Stimulated activated CD4-positive, alpha-beta T cell treated with anti-CD3 and anti-CD28 coated beads, Interleukin-15, amount 100 ng/mL, for 24 hours (primary cell): ENCODE data around the gene KCNH2.
A peak's percentile ranks its signal among the peaks of the same experiment; 100 is the strongest.
"Not testable (repeated sequence)": the region's sequence is repeated elsewhere in the genome, so short reads cannot be mapped to it uniquely, and the experiment has no call there.

Experiments used
- DNase-seq: peaks from one replicate; pipeline ENCODE4 v3.0.0-alpha.2; 2020

The KCNH2 gene, protein sequence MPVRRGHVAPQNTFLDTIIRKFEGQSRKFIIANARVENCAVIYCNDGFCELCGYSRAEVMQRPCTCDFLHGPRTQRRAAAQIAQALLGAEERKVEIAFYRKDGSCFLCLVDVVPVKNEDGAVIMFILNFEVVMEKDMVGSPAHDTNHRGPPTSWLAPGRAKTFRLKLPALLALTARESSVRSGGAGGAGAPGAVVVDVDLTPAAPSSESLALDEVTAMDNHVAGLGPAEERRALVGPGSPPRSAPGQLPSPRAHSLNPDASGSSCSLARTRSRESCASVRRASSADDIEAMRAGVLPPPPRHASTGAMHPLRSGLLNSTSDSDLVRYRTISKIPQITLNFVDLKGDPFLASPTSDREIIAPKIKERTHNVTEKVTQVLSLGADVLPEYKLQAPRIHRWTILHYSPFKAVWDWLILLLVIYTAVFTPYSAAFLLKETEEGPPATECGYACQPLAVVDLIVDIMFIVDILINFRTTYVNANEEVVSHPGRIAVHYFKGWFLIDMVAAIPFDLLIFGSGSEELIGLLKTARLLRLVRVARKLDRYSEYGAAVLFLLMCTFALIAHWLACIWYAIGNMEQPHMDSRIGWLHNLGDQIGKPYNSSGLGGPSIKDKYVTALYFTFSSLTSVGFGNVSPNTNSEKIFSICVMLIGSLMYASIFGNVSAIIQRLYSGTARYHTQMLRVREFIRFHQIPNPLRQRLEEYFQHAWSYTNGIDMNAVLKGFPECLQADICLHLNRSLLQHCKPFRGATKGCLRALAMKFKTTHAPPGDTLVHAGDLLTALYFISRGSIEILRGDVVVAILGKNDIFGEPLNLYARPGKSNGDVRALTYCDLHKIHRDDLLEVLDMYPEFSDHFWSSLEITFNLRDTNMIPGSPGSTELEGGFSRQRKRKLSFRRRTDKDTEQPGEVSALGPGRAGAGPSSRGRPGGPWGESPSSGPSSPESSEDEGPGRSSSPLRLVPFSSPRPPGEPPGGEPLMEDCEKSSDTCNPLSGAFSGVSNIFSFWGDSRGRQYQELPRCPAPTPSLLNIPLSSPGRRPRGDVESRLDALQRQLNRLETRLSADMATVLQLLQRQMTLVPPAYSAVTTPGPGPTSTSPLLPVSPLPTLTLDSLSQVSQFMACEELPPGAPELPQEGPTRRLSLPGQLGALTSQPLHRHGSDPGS

GRCh38 chr7:150978126-150978789 lies at the start of gene KCNH2:
Gene KCNH2 (minus strand): TSS chr7:150978321. CDS start chr7:150977913, 408 bp downstream.
- peak; percentile 55 for DNase-seq

DNA sequence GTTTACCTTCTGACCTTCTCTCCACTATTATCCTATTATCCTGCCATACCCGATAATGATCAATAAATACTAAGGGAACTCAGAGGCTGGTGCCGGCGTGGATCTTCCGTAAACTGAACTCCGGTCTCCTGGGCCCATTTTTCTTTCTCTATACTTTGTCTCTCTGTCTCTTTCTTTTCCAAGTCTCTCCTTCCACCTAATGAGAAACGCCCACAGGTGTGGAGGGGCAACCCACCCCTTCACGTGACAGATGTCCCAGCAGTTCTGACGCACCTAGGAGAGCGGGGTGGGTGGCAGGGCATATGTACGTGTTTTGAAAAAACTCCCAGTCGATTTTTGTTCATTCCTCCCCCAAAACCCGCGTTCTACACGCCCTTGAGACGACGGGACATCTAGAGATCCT lies 49.6 kb upstream of the KCNH2 start:
- DNase-seq, result not testable (repeated sequence)

DNA sequence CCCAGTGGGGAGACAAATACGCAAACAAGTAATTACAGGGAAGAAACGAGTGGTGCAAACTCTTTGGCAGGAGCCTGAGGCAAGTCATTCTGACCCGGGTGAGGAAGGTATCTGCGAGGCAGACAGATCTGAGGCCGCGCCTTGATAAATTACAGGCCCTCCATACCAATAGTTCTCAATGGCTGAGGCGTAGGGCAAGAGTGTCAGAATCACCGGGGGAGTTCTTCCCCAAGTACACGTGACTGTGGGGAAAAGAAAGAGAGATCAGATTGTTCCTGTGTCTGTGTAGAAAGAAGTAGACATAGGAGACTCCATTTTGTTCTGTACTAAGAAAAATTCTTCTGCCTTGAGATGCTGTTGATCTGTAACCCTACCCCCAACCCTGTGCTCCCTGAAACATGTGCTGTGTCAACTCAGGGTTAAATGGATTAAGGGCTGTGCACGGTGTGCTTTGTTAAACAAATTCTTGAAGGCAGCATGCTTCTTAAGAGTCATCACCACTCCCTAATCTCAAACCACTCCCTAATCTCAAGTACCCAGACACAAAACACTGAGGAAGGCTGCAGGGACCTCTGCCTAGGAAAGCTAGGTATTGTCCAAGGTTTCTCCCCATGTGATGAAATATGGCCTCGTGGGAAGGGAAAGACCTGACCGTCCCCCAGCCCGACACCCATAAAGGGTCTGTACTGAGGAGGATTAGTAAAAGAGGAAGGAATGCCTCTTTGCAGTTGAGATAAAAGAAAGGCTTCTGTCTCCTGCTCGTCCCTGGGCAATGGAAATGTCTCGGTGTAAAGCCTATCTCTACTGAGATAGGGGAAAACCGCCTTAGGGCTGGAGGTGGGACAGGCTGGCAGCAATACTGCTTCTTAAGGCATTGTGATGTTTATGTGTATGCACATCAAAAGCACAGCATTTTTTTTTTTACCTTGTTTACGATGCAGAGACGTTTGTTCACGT lies 48.9 kb upstream of the KCNH2 start:
- DNase-seq, result not testable (repeated sequence)

GRCh38 chr7:151025924-151026671 lies 48.0 kb upstream of the KCNH2 start:
- no peak for DNase-seq

DNA sequence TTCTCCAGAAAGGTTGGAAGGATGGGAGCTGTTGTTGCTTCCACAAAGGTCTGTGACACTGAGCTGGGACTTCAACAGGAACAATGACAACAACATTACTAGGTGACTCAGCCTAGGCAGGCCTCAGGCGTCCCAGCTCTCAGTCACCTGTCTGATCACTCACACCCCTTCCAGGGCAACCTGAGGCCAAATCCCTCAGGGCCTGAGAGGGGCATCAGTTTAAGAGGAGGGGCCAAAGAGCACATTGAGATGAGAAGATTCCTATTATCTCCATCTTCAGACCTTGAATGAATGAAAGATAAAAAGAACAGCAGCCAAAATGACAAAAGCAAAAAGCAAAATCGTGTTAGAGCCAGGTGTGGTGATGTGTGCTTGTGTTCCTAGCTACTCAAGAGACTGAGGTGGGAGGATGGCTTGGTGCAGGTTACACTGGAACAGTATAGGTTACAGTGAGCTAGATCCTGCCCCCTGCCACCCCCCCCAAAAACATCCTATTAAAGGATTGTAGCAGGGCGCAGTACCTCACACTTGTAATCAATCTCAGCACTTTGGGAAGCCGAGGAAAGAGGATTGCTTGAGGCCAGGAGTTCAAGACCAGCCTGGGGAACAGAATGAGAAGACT lies 46.4 kb upstream of the KCNH2 start, which contains the start of gene ATG9B:
Gene ATG9B, minus strand, starts transcription at position 60 of the 622 bp plus-strand sequence. CDS start 71 bp downstream, outside the sequence.
- no peak for DNase-seq

GRCh38 chr7:151023232-151023631 lies 45.1 kb upstream of the KCNH2 start:
- no peak for DNase-seq

DNA sequence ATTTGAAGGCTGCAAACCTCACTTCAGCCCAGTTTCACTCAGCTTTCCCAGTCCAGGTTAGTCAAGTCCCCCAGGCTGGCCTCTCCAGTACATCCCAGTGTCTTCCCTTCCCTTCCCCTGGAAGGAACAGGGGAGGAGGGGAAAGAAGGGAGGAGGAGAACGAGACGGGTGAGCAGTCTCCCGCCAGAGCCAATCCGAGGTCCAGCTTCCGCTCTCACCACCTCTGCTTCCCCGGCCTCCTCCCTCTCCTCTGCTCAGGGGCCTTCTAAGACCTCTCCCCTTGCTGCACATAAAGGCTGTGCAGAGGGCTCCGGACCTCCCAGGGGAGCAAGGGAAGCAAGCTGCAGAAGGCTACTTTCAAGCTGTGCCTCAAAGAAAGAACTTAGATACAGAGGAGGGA lies 42.1 kb upstream of the KCNH2 start:
- no peak for DNase-seq

- no peak for DNase-seq
These were observed 41.0 kb upstream of the KCNH2 start for GRCh38 chr7:151019130-151019447.

DNA sequence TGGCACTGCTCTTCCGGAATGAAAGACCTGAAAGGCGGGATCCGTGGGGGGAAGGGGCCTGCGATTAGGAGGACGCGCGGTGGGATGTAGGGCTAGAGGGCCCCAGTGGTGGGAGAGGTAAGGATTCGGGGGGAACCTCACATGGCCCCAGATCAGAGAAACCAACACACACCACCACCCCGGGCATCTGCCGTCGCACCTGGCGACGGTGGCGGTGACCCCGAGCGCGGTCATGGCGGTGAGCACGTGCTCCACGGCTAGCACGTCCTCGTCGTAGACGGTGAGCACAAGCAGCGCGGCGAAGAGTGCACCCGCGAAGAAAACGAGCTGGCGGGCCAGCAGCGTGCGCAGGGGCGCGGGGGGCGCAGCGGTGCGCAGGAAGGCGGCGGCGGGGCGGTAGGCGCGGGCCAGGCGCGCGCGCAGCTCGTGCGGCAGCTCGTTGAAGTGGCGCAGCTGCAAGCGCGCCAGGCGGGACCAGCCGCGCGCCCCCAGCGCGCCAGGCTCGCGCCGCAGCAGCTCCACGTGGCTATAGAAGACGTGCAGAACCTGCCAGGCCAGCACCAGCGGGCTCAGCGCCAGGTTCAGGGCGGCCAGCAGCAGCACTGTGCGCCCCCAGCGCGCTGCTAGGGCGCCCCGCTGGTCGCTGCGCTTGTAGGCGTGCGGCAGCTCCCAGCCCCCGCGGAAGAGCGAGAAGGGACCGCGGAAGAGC lies 40.5 kb upstream of the KCNH2 start:
- DNase-seq, result peak; percentile 59

DNA sequence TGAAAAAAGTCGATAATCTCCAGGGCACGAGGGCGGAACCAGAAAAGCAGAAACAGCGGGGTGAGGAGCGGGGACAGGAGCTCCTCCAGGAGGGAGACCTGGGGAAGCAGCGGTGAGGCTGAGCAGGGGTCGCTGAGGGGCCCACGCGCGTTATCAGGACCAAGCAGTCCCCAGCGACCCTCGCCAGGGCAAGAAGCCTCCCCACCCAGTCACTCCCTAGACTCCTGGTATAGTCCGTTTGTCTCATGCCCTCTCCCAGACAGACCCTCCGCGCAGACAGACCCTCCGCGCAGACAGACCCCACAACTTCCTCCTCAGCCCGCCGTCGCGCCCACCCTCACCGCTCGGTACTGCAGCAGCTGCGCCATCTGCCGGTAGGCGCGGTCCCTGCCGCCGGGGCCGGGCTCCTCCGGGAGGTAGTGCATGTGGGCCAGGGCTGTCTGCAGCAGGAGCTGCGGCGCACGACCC lies 39.9 kb upstream of the KCNH2 start:
- peak; percentile 89 for DNase-seq

- no peak for DNase-seq
These were observed 39.3 kb upstream of the KCNH2 start for GRCh38 chr7:151017370-151017952.

- DNase-seq, result no peak
These were observed 38.8 kb upstream of the KCNH2 start for GRCh38 chr7:151016942-151017341.

- no peak for DNase-seq
These were observed 38.4 kb upstream of the KCNH2 start for GRCh38 chr7:151016505-151016904.

DNA sequence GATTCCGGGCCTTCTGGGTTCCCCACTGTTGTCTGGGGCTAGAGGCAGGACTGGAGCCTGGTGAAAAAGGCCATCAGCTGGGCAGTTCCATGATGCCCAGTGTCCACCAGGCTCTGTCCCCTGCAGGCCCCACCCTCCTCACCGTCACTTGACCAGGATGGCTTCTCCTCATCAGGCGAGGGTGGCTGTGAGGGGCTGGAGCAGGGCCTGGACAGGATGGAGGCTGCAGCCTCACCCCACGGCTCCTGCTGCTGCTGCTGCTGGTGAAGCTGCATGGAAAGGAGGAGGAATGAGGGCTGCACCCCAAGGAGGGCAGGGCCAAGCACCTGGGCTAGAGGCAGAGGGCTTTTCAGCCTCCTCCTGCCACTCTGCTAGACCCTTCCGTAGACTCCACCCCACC lies 37.8 kb upstream of the KCNH2 start:
- DNase-seq, result no peak

GRCh38 chr7:151014950-151015349 lies 36.8 kb upstream of the KCNH2 start:
- peak; percentile 53 for DNase-seq

- peak; percentile 92 for DNase-seq
These were observed 35.8 kb upstream of the KCNH2 start for GRCh38 chr7:151013733-151014497.

- DNase-seq, result peak; percentile 44
These were observed 35.2 kb upstream of the KCNH2 start for GRCh38 chr7:151013356-151013732.

- no peak for DNase-seq
These were observed 34.8 kb upstream of the KCNH2 start for GRCh38 chr7:151012911-151013347.
